ENCODE measurements around the gene LTBR. TPM values are rescaled to one million over a fixed set of nuclear protein-coding genes. Genes with fewer than 3 reads are reported as not detected.

Gene LTBR
- total and polyA plus RNA-seq, 10 of the 15 experiments (the other 5 are each of a cell fraction or from before 2014, with no cell fraction given) = 0.24 to 0.44 TPM; not detected in 8

DNA sequence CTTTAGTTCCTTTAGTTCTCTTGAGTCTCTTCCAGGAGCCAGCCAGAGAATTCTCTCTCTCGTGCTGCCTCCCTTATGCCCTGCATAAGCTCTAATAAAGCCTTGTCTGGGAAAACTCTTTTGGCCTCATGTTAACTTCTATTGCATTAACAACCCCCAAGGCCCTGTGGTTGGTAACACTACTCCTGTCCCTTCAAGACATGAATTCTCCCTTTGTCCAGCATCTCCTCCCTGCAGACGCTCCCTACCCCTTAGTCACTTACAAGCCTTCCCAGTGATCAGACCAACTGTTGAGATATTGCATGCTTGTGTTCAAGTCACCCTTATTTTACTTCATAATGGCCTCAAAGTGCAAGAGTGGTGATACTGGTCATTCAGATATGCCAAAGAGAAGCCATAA lies 12.1 kb downstream of the LTBR start (continued):
- no peak for TF ChIP-seq MYC (IDR thresholded peaks at IDR 0.05; ENCODE audit: insufficient read depth, insufficient read length, insufficient replicate concordance, low read length, severe bottlenecking)
- TF ChIP-seq NFYB (IDR thresholded peaks at IDR 0.05; ENCODE audit: insufficient read depth, low read depth, low read length) = no peak
- TF ChIP-seq, protein P1, sequence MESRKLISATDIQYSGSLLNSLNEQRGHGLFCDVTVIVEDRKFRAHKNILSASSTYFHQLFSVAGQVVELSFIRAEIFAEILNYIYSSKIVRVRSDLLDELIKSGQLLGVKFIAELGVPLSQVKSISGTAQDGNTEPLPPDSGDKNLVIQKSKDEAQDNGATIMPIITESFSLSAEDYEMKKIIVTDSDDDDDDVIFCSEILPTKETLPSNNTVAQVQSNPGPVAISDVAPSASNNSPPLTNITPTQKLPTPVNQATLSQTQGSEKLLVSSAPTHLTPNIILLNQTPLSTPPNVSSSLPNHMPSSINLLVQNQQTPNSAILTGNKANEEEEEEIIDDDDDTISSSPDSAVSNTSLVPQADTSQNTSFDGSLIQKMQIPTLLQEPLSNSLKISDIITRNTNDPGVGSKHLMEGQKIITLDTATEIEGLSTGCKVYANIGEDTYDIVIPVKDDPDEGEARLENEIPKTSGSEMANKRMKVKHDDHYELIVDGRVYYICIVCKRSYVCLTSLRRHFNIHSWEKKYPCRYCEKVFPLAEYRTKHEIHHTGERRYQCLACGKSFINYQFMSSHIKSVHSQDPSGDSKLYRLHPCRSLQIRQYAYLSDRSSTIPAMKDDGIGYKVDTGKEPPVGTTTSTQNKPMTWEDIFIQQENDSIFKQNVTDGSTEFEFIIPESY (IDR thresholded peaks at IDR 0.05) = no peak

DNA sequence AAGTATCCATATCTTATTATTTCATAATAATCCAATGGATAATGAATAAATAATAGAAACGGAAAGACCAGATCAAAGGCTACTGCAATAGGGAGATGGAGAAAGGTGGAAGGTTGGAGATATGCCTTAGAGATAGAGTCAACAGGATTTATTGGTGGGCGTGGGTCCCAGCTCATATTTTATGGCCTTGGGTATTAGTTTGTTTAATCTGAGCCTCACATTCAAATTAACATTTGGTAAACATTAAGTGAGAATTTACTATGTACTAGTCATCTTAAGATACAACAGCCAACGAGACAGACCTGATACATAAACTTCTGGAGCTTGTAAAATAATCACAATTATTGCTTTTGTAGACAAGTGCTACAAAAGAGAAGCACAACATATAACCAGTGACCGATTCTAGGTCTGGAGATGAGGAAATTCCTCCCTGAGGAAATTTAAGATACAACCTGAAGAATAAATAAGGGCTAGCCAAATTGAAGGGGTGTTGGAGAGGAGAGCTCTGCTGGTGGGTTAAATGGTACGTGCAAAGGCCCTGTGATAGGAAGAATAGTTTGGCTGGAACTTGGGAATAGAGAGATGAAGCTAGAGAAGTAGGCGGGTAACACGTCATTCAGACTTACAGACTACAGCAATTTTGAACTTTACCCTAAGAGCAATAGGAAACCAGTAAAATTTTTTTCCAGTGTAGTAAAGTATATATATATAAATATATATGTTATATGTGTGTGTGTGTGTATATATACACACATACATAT lies 16.1 kb downstream of the LTBR start:
- in situ Hi-C loops (cut with MboI) = no loop called here
- intact Hi-C loops (cut with micrococcal nuclease; ENCODE audit: unreplicated experiment) = no loop called here

More for the DNA sequence above, 16.1 kb downstream of the LTBR start:
- WGBS (ENCODE audit: insufficient coverage, insufficient replicate concordance, low lambda C conversion rate, missing lambda C conversion rate) = 9% methylated on average over 7 of the region's 7 CpGs
- no peak for ATAC-seq
- no peak for FAIRE-seq
- Histone ChIP-seq H4K20me1 (ENCODE audit: control insufficient read depth, insufficient read depth) (no peaks in the 10 kb centered on the region), H3K36me3 (ENCODE audit: control insufficient read depth in 2 of 2, insufficient read depth in 2 of 2, low read length in 1 of 2) (no peaks in the 10 kb centered on the region), H3K79me2 (ENCODE audit: control insufficient read depth, insufficient read depth, low read length) (no peaks in the 10 kb centered on the region), H3K9ac (ENCODE audit: control insufficient read depth, insufficient read depth, low read length) (no peak overlapping the region), H3K9me3 (replicated peaks; ENCODE audit: control insufficient read depth, insufficient read depth, low read length) (no peaks in the 10 kb centered on the region), H3K27ac (ENCODE audit: control insufficient read depth, insufficient read depth) (no peak overlapping the region), H3K4me3 (no peak overlapping the region), H3K27me3 (replicated peaks in 1 of 2; ENCODE audit: control insufficient read depth in 2 of 2, insufficient read depth in 2 of 2, low read length in 1 of 2) (no peaks in the 10 kb centered on the region), H3K4me1 (ENCODE audit: control insufficient read depth, insufficient read depth, low read length) (no peaks in the 10 kb centered on the region), H3K4me2 (ENCODE audit: control insufficient read depth, insufficient read depth) (no peak overlapping the region), H2AFZ (ENCODE audit: control insufficient read depth, low read depth, low read length) (no peak overlapping the region)
- POLR2A ChIA-PET = no interaction called here
- no TSS peak for BruUV-seq (replicated peaks)
- no peak for DNase-seq (ENCODE audit: low read depth, low spot score)
- RAD21 ChIA-PET (ENCODE audit: unreplicated experiment) = interaction anchor here (0.6 kb wide), 1 partner anchor 1253 kb away, joined by 3 read pairs; no protein-coding TSS in a partner anchor
- CTCF ChIA-PET = interaction anchor here (0.7 to 1.1 kb wide), 2 partner anchors 9 to 74 kb away, joined by 3 read pairs; no protein-coding TSS in a partner anchor
- SMC1A ChIA-PET (ENCODE audit: uncharacterized antibody, unreplicated experiment) = interaction anchor here (1.2 kb wide), 1 partner anchor 64 kb away, joined by 3 read pairs; no protein-coding TSS in a partner anchor
- TF ChIP-seq, protein P2, sequence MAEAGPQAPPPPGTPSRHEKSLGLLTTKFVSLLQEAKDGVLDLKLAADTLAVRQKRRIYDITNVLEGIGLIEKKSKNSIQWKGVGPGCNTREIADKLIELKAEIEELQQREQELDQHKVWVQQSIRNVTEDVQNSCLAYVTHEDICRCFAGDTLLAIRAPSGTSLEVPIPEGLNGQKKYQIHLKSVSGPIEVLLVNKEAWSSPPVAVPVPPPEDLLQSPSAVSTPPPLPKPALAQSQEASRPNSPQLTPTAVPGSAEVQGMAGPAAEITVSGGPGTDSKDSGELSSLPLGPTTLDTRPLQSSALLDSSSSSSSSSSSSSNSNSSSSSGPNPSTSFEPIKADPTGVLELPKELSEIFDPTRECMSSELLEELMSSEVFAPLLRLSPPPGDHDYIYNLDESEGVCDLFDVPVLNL (IDR thresholded peaks at IDR 0.05; ENCODE audit: low read depth, low read length) = no peak
- TF ChIP-seq ZZZ3 (IDR thresholded peaks at IDR 0.05; ENCODE audit: control insufficient read depth, insufficient read length, low read depth) (no peak), SRF (IDR thresholded peaks at IDR 0.05; ENCODE audit: low read depth in 2 of 2, low read length in 2 of 2) (no peak), PAX8 (IDR thresholded peaks at IDR 0.05) (no peak), FOS (IDR thresholded peaks at IDR 0.05; ENCODE audit: borderline replicate concordance, extremely low read depth, insufficient read length) (no peak)
- TF ChIP-seq, protein P3, sequence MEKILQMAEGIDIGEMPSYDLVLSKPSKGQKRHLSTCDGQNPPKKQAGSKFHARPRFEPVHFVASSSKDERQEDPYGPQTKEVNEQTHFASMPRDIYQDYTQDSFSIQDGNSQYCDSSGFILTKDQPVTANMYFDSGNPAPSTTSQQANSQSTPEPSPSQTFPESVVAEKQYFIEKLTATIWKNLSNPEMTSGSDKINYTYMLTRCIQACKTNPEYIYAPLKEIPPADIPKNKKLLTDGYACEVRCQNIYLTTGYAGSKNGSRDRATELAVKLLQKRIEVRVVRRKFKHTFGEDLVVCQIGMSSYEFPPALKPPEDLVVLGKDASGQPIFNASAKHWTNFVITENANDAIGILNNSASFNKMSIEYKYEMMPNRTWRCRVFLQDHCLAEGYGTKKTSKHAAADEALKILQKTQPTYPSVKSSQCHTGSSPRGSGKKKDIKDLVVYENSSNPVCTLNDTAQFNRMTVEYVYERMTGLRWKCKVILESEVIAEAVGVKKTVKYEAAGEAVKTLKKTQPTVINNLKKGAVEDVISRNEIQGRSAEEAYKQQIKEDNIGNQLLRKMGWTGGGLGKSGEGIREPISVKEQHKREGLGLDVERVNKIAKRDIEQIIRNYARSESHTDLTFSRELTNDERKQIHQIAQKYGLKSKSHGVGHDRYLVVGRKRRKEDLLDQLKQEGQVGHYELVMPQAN (conservative IDR thresholded peaks at IDR 0.05) = no peak

Data from GM12878 (cell line).